ENCODE results near the gene DBNDD1. TPM values are rescaled to one million over a fixed set of nuclear protein-coding genes. Genes with fewer than 3 reads are reported as not detected.

Gene DBNDD1
- total RNA-seq, 4 donors from 2014 or later = 2.1 to 14.3 (median 5.1) TPM

GRCh38 chr16:90004577-90004976 lies 14.7 kb downstream of the DBNDD1 start:
- WGBS = 83% methylated on average over 11 of the region's 11 CpGs
- H3K9me3 ChIP-seq = no peaks in the 10 kb centered on the region
- peaks cover 10 to 24% (median 16%) of the 10 kb centered on the region in 4 donors for H3K36me3 ChIP-seq
- no peak overlapping the region for H3K27ac ChIP-seq (replicated peaks in 1 of 4)
- H3K4me3 ChIP-seq = no peak overlapping the region
- TF ChIP-seq POLR2AphosphoS5 (IDR thresholded peaks at IDR 0.05) = no peak
- TF ChIP-seq CTCF (IDR thresholded peaks at IDR 0.05) = no peak
- no peak for TF ChIP-seq EP300 (IDR thresholded peaks at IDR 0.05)
- no peak for TF ChIP-seq POLR2A (IDR thresholded peaks at IDR 0.05; ENCODE audit: low read depth)
- no peaks in the 10 kb centered on the region for H3K4me1 ChIP-seq
- H3K27me3 ChIP-seq = no peaks in the 10 kb centered on the region
- no peak for DNase-seq (ENCODE audit: extremely low spot score)
- intact Hi-C loops (cut with DNase I) = no loop called here

- peaks cover 16 to 40% (median 29%) of the 10 kb centered on the region in 4 donors for H3K36me3 ChIP-seq
- no peak for TF ChIP-seq POLR2AphosphoS5 (IDR thresholded peaks at IDR 0.05)
- no peak for TF ChIP-seq EP300 (IDR thresholded peaks at IDR 0.05)
- TF ChIP-seq CTCF (IDR thresholded peaks at IDR 0.05) = no peak
- TF ChIP-seq POLR2A (IDR thresholded peaks at IDR 0.05; ENCODE audit: low read depth) = no peak
- intact Hi-C loops (cut with DNase I) = no loop called here
- H3K4me1 ChIP-seq = no peaks in the 10 kb centered on the region
- 79% methylated on average over 6 of the region's 7 CpGs for WGBS
- H3K9me3 ChIP-seq = no peaks in the 10 kb centered on the region
- no peaks in the 10 kb centered on the region for H3K27me3 ChIP-seq
- no peak for DNase-seq (ENCODE audit: extremely low spot score)
- H3K4me3 ChIP-seq = no peak overlapping the region
- no peak overlapping the region for H3K27ac ChIP-seq (replicated peaks in 1 of 4)
Measured at GRCh38 chr16:90002759-90003158, 16.5 kb downstream of the DBNDD1 start.

- Histone ChIP-seq H3K4me3 (no peak overlapping the region), H3K27ac (replicated peaks in 1 of 4) (no peak overlapping the region), H3K36me3 (peaks cover 16 to 49% (median 34%) of the 10 kb centered on the region in 4 donors), H3K9me3 (no peaks in the 10 kb centered on the region), H3K4me1 (no peaks in the 10 kb centered on the region), H3K27me3 (no peaks in the 10 kb centered on the region)
- TF ChIP-seq CTCF (IDR thresholded peaks at IDR 0.05) = no peak
- no peak for TF ChIP-seq EP300 (IDR thresholded peaks at IDR 0.05)
- no peak for TF ChIP-seq POLR2A (IDR thresholded peaks at IDR 0.05; ENCODE audit: low read depth)
- no peak for TF ChIP-seq POLR2AphosphoS5 (IDR thresholded peaks at IDR 0.05)
- no peak for DNase-seq (ENCODE audit: extremely low spot score)
- WGBS = 91% methylated on average over 18 of the region's 20 CpGs
- intact Hi-C loops (cut with DNase I) = no loop called here
Measured at GRCh38 chr16:90001761-90002503, 17.3 kb downstream of the DBNDD1 start.

GRCh38 chr16:90000733-90001427 lies 18.4 kb downstream of the DBNDD1 start:
- Histone ChIP-seq H3K36me3 (peaks cover 16 to 50% (median 39%) of the 10 kb centered on the region in 4 donors), H3K27me3 (no peaks in the 10 kb centered on the region), H3K9me3 (no peaks in the 10 kb centered on the region), H3K4me1 (no peaks in the 10 kb centered on the region), H3K27ac (replicated peaks in 1 of 4) (no peak overlapping the region), H3K4me3 (no peak overlapping the region)
- no peak for TF ChIP-seq POLR2AphosphoS5 (IDR thresholded peaks at IDR 0.05)
- TF ChIP-seq EP300 (IDR thresholded peaks at IDR 0.05) = no peak
- no peak for TF ChIP-seq CTCF (IDR thresholded peaks at IDR 0.05)
- TF ChIP-seq POLR2A (IDR thresholded peaks at IDR 0.05; ENCODE audit: low read depth) = no peak
- 88% methylated on average over 17 of the region's 19 CpGs for WGBS
- intact Hi-C loops (cut with DNase I) = no loop called here
- no peak for DNase-seq (ENCODE audit: extremely low spot score)
